Neural cell (in vitro differentiated cells): ENCODE measurements around the gene NCOA3. TPM values are rescaled to one million over a fixed set of nuclear protein-coding genes. Genes with fewer than 3 reads are reported as not detected.

Experiments
- H2AFZ ChIP-seq: fragments of 200-600, 300-800 bp; sonication (generic), shearing (Covaris generic); 2 replicates; pipeline ENCODE4 v1.6.0; 2014; ENCODE audit warnings: low read depth, mild to moderate bottlenecking, antibody characterized with exemption, low read length, moderate library complexity
- H3F3A ChIP-seq: fragments of 200-600 bp; shearing (Covaris generic); 2 replicates; pipeline ENCODE4 v1.6.1; 2016; ENCODE audit warnings: mild to moderate bottlenecking, moderate library complexity, mixed read lengths, antibody characterized with exemption, low read length; ENCODE audit not compliant: insufficient read depth, poor library complexity, severe bottlenecking
- H3K27ac ChIP-seq: fragments of 200-600, 300-800 bp; sonication (generic), shearing (Covaris generic); 2 replicates; pipeline ENCODE4 v1.5.1; 2014; ENCODE audit warnings: mild to moderate bottlenecking, low read length, moderate library complexity
- H3K27me3 ChIP-seq: fragments of 300-800, 200-600 bp; sonication (generic), shearing (Covaris generic); 2 replicates; pipeline ENCODE4 v1.6.0; 2014; ENCODE audit warnings: mild to moderate bottlenecking, low read depth, low read length, moderate library complexity; ENCODE audit not compliant: insufficient read depth
- H3K36me3 ChIP-seq: fragments of 300-800, 200-600 bp; sonication (generic), shearing (Covaris generic); 2 replicates; pipeline ENCODE4 v1.5.1; 2014; ENCODE audit warnings: mild to moderate bottlenecking, antibody characterized with exemption, low read length, moderate library complexity; ENCODE audit not compliant: insufficient read depth
- H3K4me2 ChIP-seq: fragments of 300-800, 200-600 bp; sonication (generic), shearing (Covaris generic); 2 replicates; pipeline ENCODE4 v1.6.0; 2014; ENCODE audit warnings: mild to moderate bottlenecking, low read length
- H3K4me3 ChIP-seq: fragments of 300-800, 200-600 bp; sonication (generic), shearing (Covaris generic); 2 replicates; pipeline ENCODE4 v1.5.1; 2014; ENCODE audit warnings: mild to moderate bottlenecking, low read length, moderate library complexity
- H3K79me2 ChIP-seq: fragments of 200-600 bp; shearing (Covaris generic); replicated peaks from 2 replicates; pipeline ENCODE4 v1.6.0; 2014; ENCODE audit warnings: mild to moderate bottlenecking, low read length, moderate library complexity; ENCODE audit not compliant: insufficient read depth
- H3K9ac ChIP-seq: fragments of 300-800, 200-600 bp; sonication (generic), shearing (Covaris generic); 2 replicates; pipeline ENCODE4 v1.6.1; 2016; ENCODE audit warnings: mild to moderate bottlenecking, low read length, mixed read lengths
- H3K9me2 ChIP-seq: fragments of 200-600 bp; shearing (Covaris generic); 2 replicates; pipeline ENCODE4 v1.6.1; 2016; ENCODE audit warnings: mild to moderate bottlenecking, low read length, mixed read lengths; ENCODE audit not compliant: insufficient read depth
- H3K9me3 ChIP-seq: fragments of 200-600, 300-800 bp; sonication (generic), shearing (Covaris generic); 2 replicates; pipeline ENCODE4 v1.6.1; 2016; ENCODE audit warnings: mild to moderate bottlenecking, mixed run types, low read length, moderate library complexity, mixed read lengths
- H4K20me1 ChIP-seq: fragments of 200-600 bp; shearing (Covaris generic); 2 replicates; pipeline ENCODE4 v1.6.1; 2016; ENCODE audit warnings: mild to moderate bottlenecking, mixed run types; ENCODE audit not compliant: insufficient read depth
- CTCF ChIP-seq: fragments of 450-650 bp; IDR thresholded peaks from 2 replicates; pipeline ENCODE4 v1.5.1; 2014; ENCODE audit warnings: antibody characterized with exemption, mild to moderate bottlenecking, moderate library complexity; ENCODE audit not compliant: poor library complexity, severe bottlenecking
- EP300 ChIP-seq: fragments of 450-650 bp; conservative IDR thresholded peaks from 2 replicates; pipeline ENCODE4 v1.6.1; 2014; ENCODE audit warnings: antibody characterized with exemption, mild to moderate bottlenecking, moderate library complexity; ENCODE audit not compliant: poor library complexity, severe bottlenecking
- EZH2 ChIP-seq: fragments of 200-600, 300-800 bp; shearing (Covaris generic), sonication (generic); IDR thresholded peaks from 2 replicates; pipeline ENCODE4 v1.6.1; 2014; ENCODE audit warnings: antibody characterized with exemption, low read length, borderline replicate concordance, mild to moderate bottlenecking; ENCODE audit not compliant: insufficient read depth, poor library complexity, severe bottlenecking
- MXI1 ChIP-seq: fragments of 450-650 bp; conservative IDR thresholded peaks from 2 replicates; pipeline ENCODE4 v1.6.1; 2014; ENCODE audit warnings: antibody characterized with exemption, mild to moderate bottlenecking; ENCODE audit not compliant: poor library complexity, severe bottlenecking
- POLR2AphosphoS5 ChIP-seq: IDR thresholded peaks from 2 replicates; pipeline ENCODE4 v1.6.1; 2012
- RAD21 ChIP-seq: fragments of 450-650 bp; conservative IDR thresholded peaks from 2 replicates; pipeline ENCODE4 v1.6.1; 2014; ENCODE audit warnings: antibody characterized with exemption, mild to moderate bottlenecking, moderate library complexity
- REST ChIP-seq: IDR thresholded peaks from 2 replicates; pipeline ENCODE4 v1.6.1; 2012; ENCODE audit warnings: borderline replicate concordance
- SMC3 ChIP-seq: fragments of 450-650 bp; conservative IDR thresholded peaks from 2 replicates; pipeline ENCODE4 v1.6.1; 2014; ENCODE audit warnings: antibody characterized with exemption, mild to moderate bottlenecking, moderate library complexity; ENCODE audit not compliant: poor library complexity
- polyA plus RNA-seq: library from polyadenylated mRNA; depleted of rRNA; stranded (reverse); fragments of >200 nt; gene quantifications from 2 replicates; pipeline ENCODE4 v1.2.3, GENCODE V29; 2014

Gene NCOA3
- polyA plus RNA-seq, 1 donor from 2014 or later: 14.2 TPM

- Histone ChIP-seq H3K9me3 (peaks cover 18% of the 10 kb centered on the region), H3K27ac (no peak overlapping the region), H3F3A (no peaks in the 10 kb centered on the region), H3K4me2 (no peak overlapping the region), H3K9me2 (no peaks in the 10 kb centered on the region), H4K20me1 (no peaks in the 10 kb centered on the region), H3K4me3 (no peak overlapping the region), H3K36me3 (no peaks in the 10 kb centered on the region), H3K79me2 (no peaks in the 10 kb centered on the region), H3K27me3 (no peaks in the 10 kb centered on the region), H3K9ac (no peak overlapping the region), H2AFZ (no peak overlapping the region)
- TF ChIP-seq EP300 (no peak), EZH2 (no peak), RAD21 (no peak), MXI1 (no peak), CTCF (no peak), REST (no peak)
Observed at GRCh38 chr20:47691625-47692024, 189.9 kb downstream of the NCOA3 start.

GRCh38 chr20:47694021-47694818, 192.5 kb downstream of the NCOA3 start:
- Histone ChIP-seq H3F3A (no peaks in the 10 kb centered on the region), H3K9me3 (peaks cover 18% of the 10 kb centered on the region), H3K9ac (no peak overlapping the region), H3K9me2 (no peaks in the 10 kb centered on the region), H3K4me2 (no peak overlapping the region), H3K27me3 (no peaks in the 10 kb centered on the region), H2AFZ (no peak overlapping the region), H3K27ac (no peak overlapping the region), H3K36me3 (no peaks in the 10 kb centered on the region), H3K4me3 (no peak overlapping the region), H4K20me1 (no peaks in the 10 kb centered on the region), H3K79me2 (no peaks in the 10 kb centered on the region)
- no peak for TF ChIP-seq CTCF
- TF ChIP-seq EP300: no peak
- no peak for TF ChIP-seq SMC3
- no peak for TF ChIP-seq POLR2AphosphoS5
- no peak for TF ChIP-seq REST
